ENCODE measurements around the gene BFSP2. TPM values are rescaled to one million over a fixed set of nuclear protein-coding genes. Genes with fewer than 3 reads are reported as not detected.

Gene BFSP2
- total and polyA plus RNA-seq, 2 experiments from 2014 or later, result not detected

DNA sequence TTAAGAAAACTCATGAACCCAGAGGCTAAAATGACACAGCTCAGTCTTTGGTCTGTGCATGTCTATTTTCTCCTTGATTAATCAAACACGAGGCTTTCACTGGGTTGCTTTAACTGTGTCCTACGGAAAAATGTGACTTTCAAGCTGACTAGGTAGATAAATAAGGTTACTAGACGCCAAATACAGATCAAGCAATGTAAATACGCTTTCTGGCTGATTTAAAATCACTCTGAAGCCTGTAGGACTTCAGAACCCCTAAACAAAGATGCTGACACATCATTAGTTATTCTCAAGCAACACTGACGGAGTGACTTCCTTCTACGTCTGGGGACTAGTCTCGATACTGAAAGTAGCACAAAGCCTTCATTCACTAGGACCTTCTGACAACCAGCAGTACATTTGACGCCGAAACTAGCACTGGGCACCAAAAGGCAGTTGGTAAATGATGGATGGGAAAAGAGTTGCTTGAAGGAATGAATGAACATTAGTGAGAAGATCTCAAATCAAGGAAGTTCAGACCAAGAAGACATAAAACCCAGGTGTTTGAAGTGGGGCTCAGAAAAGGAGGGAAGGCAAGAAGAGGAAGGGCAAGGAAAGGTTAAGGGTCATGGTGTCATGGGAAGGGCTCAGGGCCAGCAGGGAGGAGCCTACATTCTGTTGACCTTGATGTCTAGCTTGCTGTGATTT, 106.5 kb downstream of the BFSP2 start:
- Histone ChIP-seq H3K4me1 (ENCODE audit: insufficient read depth) (no peaks in the 10 kb centered on the region), H3K79me2 (ENCODE audit: insufficient read depth) (no peaks in the 10 kb centered on the region), H3K9me3 (ENCODE audit: low read depth) (no peaks in the 10 kb centered on the region), H3K36me3 (ENCODE audit: low read depth) (no peaks in the 10 kb centered on the region), H3K9me2 (ENCODE audit: insufficient read depth) (no peaks in the 10 kb centered on the region), H3K9ac (no peak overlapping the region), H4K20me1 (ENCODE audit: insufficient read depth) (no peaks in the 10 kb centered on the region), H3F3A (ENCODE audit: insufficient read depth) (no peaks in the 10 kb centered on the region), H3K4me2 (ENCODE audit: unreplicated experiment) (no peak overlapping the region), H3K4me3 (no peak overlapping the region), H2AFZ (no peak overlapping the region), H3K27ac (no peak overlapping the region), H3K27me3 (replicated peaks; ENCODE audit: insufficient read depth) (no peaks in the 10 kb centered on the region)
- TF ChIP-seq EZH2 (IDR thresholded peaks at IDR 0.05; ENCODE audit: insufficient read depth, poor library complexity, severe bottlenecking), result no peak
- TF ChIP-seq EZH2phosphoT487 (IDR thresholded peaks at IDR 0.05; ENCODE audit: insufficient read depth, low read depth), result no peak
- 71 to 72% methylated on average over 9 of the region's 9 CpGs for WGBS, 2 experiments (ENCODE audit: low coverage in 1 of 2, low lambda C conversion rate in 2 of 2, missing lambda C conversion rate in 2 of 2)
- no peak for DNase-seq
- in situ Hi-C loops (cut with MboI), result no loop called here

DNA sequence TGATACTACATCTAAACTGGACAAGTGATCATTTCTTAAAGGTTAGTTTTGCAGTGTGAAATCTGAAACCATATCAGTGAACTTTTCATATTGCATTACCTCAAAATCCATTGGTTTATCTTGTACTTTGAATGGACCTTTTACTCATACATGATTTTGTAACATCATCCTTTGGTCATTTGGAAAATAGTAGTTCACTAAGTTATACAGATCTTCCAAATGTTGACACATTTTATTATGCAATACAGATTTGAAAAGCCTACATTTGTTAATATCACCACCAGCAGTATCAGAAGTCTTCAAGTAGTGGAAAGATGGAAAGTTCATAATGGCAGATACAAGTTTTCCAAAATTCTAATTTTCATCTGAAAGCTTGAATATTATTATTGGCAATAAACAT, 109.6 kb downstream of the BFSP2 start:
- H2AFZ ChIP-seq, result no peak overlapping the region
- H3K36me3 ChIP-seq (ENCODE audit: low read depth), result no peaks in the 10 kb centered on the region
- no peaks in the 10 kb centered on the region for H3K9me2 ChIP-seq (ENCODE audit: insufficient read depth)
- no peaks in the 10 kb centered on the region for H3K9me3 ChIP-seq (ENCODE audit: low read depth)
- H3K4me1 ChIP-seq (ENCODE audit: insufficient read depth), result no peaks in the 10 kb centered on the region
- H3K4me3 ChIP-seq, result no peak overlapping the region
- DNase-seq, result peak; percentile 27
- no peaks in the 10 kb centered on the region for H4K20me1 ChIP-seq (ENCODE audit: insufficient read depth)
- TF ChIP-seq EZH2 (IDR thresholded peaks at IDR 0.05; ENCODE audit: insufficient read depth, poor library complexity, severe bottlenecking), result no peak
- no peak for TF ChIP-seq EZH2phosphoT487 (IDR thresholded peaks at IDR 0.05; ENCODE audit: insufficient read depth, low read depth)
- no peaks in the 10 kb centered on the region for H3K79me2 ChIP-seq (ENCODE audit: insufficient read depth)
- no peaks in the 10 kb centered on the region for H3K27me3 ChIP-seq (replicated peaks; ENCODE audit: insufficient read depth)
- no peak overlapping the region for H3K27ac ChIP-seq
- no peaks in the 10 kb centered on the region for H3F3A ChIP-seq (ENCODE audit: insufficient read depth)
- in situ Hi-C loops (cut with MboI), result no loop called here
- H3K9ac ChIP-seq, result no peak overlapping the region
- no peak overlapping the region for H3K4me2 ChIP-seq (ENCODE audit: unreplicated experiment)

DNA sequence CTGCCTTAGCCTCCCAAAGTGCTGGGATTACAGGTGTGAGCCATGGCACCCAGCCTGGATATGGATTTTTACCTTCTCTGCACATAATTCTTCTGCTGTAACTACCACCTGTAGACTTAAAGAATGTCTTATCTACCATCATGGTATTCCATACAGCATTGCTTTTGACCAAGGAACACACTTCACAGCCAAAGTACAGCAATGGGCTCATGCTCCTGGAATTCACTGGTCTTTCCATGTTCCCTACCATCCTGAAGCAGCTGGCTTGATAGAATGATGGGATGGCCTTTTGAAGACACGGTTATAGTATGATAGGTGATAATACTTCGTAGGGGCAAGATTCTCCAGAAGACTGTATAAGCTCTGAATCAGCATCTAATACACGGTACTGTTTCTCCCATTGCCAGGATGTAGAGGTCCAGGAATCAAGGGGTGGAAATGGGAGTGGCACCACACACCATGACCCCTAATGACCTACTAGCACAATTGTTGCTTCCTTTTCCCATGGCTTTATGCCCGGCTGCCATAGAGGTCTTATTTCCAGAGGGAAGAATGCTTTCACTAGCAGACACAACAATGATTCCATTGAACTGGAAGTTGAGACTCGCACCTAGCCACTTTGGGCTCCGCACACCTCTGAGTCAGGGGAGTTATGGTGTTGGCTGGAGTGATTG, 112.7 kb downstream of the BFSP2 start:
- WGBS, 2 experiments (ENCODE audit: low coverage in 1 of 2, low lambda C conversion rate in 2 of 2, missing lambda C conversion rate in 2 of 2), result 80 to 81% methylated on average over 6 of the region's 6 CpGs
- H3K4me1 ChIP-seq (ENCODE audit: insufficient read depth), result no peaks in the 10 kb centered on the region
- DNase-seq, result no peak
- in situ Hi-C loops (cut with MboI), result no loop called here
- no peak overlapping the region for H2AFZ ChIP-seq
- H3K36me3 ChIP-seq (ENCODE audit: low read depth), result no peaks in the 10 kb centered on the region
- H4K20me1 ChIP-seq (ENCODE audit: insufficient read depth), result no peaks in the 10 kb centered on the region
- no peak overlapping the region for H3K27ac ChIP-seq
- H3K79me2 ChIP-seq (ENCODE audit: insufficient read depth), result no peaks in the 10 kb centered on the region
- no peak for TF ChIP-seq EZH2phosphoT487 (IDR thresholded peaks at IDR 0.05; ENCODE audit: insufficient read depth, low read depth)
- no peaks in the 10 kb centered on the region for H3K9me3 ChIP-seq (ENCODE audit: low read depth)
- H3K9me2 ChIP-seq (ENCODE audit: insufficient read depth), result no peaks in the 10 kb centered on the region
- no peak overlapping the region for H3K9ac ChIP-seq
- H3K27me3 ChIP-seq (replicated peaks; ENCODE audit: insufficient read depth), result no peaks in the 10 kb centered on the region
- no peaks in the 10 kb centered on the region for H3F3A ChIP-seq (ENCODE audit: insufficient read depth)
- no peak overlapping the region for H3K4me3 ChIP-seq
- no peak overlapping the region for H3K4me2 ChIP-seq (ENCODE audit: unreplicated experiment)

DNA sequence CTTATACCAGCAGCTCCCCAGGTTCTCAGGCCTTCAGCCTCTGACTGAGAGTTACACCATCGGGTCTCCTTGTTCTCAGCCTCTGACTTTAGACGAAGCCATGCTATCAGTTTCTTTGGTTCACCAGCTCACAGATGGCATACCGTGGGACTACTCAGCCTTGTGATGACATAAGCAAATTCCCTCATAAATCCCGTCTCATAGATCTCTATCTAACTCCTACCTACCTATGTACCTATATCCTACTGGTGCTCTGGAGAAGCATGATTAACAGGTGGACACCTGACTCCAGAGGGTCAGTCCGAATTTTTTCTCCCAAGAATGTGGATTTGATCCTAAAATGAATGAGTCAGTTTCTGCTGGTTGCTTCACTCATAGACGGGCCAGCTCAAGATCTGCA, 114.6 kb downstream of the BFSP2 start:
- Histone ChIP-seq H4K20me1 (ENCODE audit: insufficient read depth) (no peaks in the 10 kb centered on the region), H3K79me2 (ENCODE audit: insufficient read depth) (no peaks in the 10 kb centered on the region), H3K4me3 (no peak overlapping the region), H3F3A (ENCODE audit: insufficient read depth) (no peaks in the 10 kb centered on the region), H3K9me2 (ENCODE audit: insufficient read depth) (no peaks in the 10 kb centered on the region), H3K9me3 (ENCODE audit: low read depth) (no peaks in the 10 kb centered on the region), H3K4me1 (ENCODE audit: insufficient read depth) (no peaks in the 10 kb centered on the region), H3K4me2 (ENCODE audit: unreplicated experiment) (no peak overlapping the region), H3K9ac (no peak overlapping the region), H3K36me3 (ENCODE audit: low read depth) (no peaks in the 10 kb centered on the region), H2AFZ (no peak overlapping the region), H3K27me3 (replicated peaks; ENCODE audit: insufficient read depth) (no peaks in the 10 kb centered on the region), H3K27ac (no peak overlapping the region)
- WGBS, 2 experiments (ENCODE audit: low coverage in 1 of 2, low lambda C conversion rate in 2 of 2, missing lambda C conversion rate in 2 of 2), result 61 to 64% methylated on average over 6 of the region's 6 CpGs
- no peak for DNase-seq
- in situ Hi-C loops (cut with MboI), result no loop called here
- TF ChIP-seq EZH2phosphoT487 (IDR thresholded peaks at IDR 0.05; ENCODE audit: insufficient read depth, low read depth) (no peak), EZH2 (IDR thresholded peaks at IDR 0.05; ENCODE audit: insufficient read depth, poor library complexity, severe bottlenecking) (no peak)

All from GM23248 (cell line).